Liver (tissue), 3 donors: Measurements from ENCODE around the gene SEMA5A.

Source experiments
- CTCF ChIP-seq: fragments of 150-350 bp; IDR thresholded peaks from 2 replicates; pipeline ENCODE4 v1.5.1; 2017; ENCODE audit warnings: improper control_type of control experiment, low read depth, low read length; ENCODE audit not compliant: missing input control
- FOXA1 ChIP-seq: IDR thresholded peaks from 2 replicates; pipeline ENCODE4 v1.6.1; 2016; ENCODE audit warnings: antibody characterized with exemption
- HNF4A ChIP-seq, 2 donors: conservative IDR thresholded peaks; 2 replicates each; pipeline ENCODE4 v1.6.1; 2016; ENCODE audit warnings: antibody characterized with exemption in 2 of 2, mild to moderate bottlenecking in 2 of 2
- RAD21 ChIP-seq, 2 donors: IDR thresholded peaks; 2 replicates each; pipeline ENCODE4 v1.6.1; 2016; ENCODE audit warnings: antibody characterized with exemption in 2 of 2, mild to moderate bottlenecking in 2 of 2
- REST ChIP-seq: IDR thresholded peaks from 2 replicates; pipeline ENCODE4 v1.6.1; 2016; ENCODE audit warnings: antibody characterized with exemption, mild to moderate bottlenecking
- RXRA ChIP-seq, 2 donors: IDR thresholded peaks; 2 replicates each; pipeline ENCODE4 v1.6.1; 2017 to 2018; ENCODE audit warnings: antibody characterized with exemption in 2 of 2, mild to moderate bottlenecking in 1 of 2
- SP1 ChIP-seq: IDR thresholded peaks from 2 replicates; pipeline ENCODE4 v1.6.1; 2018; ENCODE audit warnings: antibody characterized with exemption, mild to moderate bottlenecking
- donor health status: healthy.
- donor health status: healthy.

DNA sequence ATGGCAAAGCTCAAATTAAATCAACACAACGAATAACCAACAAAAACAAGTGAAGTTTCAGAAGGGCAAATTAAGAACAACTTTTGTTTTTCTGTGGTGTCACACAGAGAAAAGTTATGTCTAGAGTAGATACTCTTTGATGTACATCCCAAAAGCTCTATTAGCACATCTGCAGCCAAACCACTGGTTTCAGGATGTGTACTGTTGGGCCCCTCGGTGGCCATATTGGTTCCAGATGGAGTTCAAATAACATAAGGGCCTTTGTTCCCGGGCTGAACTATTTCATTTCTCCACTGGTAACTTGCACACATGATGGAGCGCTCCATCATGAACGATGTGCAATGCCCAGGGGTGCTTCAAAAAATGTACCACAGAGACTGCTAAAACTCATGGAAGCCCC is 126.1 kb downstream of the SEMA5A start:
- no peak for TF ChIP-seq FOXA1
- no peak for TF ChIP-seq CTCF
- no peak for TF ChIP-seq RXRA (IDR thresholded peaks at IDR 0.05)
- TF ChIP-seq RAD21 (IDR thresholded peaks at IDR 0.05), result no peak
- TF ChIP-seq REST, result no peak
- no peak for TF ChIP-seq SP1
- TF ChIP-seq HNF4A (conservative IDR thresholded peaks at IDR 0.05), result no peak
